ENCODE measurements around the gene LRRC8C.

- TF ChIP-seq TAF1 (IDR thresholded peaks at IDR 0.05; ENCODE audit: low read depth, low read length) (no peak), POU2F2 (IDR thresholded peaks at IDR 0.05; ENCODE audit: low read depth, low read length) (no peak), POLR2A (IDR thresholded peaks at IDR 0.05; ENCODE audit: low read depth, low read length) (no peak), POLR2AphosphoS5 (IDR thresholded peaks at IDR 0.05; ENCODE audit: low read depth, low read length) (no peak), SPI1 (IDR thresholded peaks at IDR 0.05; ENCODE audit: low read depth, low read length) (no peak), PAX5 (IDR thresholded peaks at IDR 0.05; ENCODE audit: insufficient read depth, low read length, severe bottlenecking) (no peak)
Measured at GRCh38 chr1:89728381-89728780, 95.5 kb downstream of the LRRC8C start.

Measured in GM12891 (cell line).